ENCODE data around the gene ZFYVE28.

DNA sequence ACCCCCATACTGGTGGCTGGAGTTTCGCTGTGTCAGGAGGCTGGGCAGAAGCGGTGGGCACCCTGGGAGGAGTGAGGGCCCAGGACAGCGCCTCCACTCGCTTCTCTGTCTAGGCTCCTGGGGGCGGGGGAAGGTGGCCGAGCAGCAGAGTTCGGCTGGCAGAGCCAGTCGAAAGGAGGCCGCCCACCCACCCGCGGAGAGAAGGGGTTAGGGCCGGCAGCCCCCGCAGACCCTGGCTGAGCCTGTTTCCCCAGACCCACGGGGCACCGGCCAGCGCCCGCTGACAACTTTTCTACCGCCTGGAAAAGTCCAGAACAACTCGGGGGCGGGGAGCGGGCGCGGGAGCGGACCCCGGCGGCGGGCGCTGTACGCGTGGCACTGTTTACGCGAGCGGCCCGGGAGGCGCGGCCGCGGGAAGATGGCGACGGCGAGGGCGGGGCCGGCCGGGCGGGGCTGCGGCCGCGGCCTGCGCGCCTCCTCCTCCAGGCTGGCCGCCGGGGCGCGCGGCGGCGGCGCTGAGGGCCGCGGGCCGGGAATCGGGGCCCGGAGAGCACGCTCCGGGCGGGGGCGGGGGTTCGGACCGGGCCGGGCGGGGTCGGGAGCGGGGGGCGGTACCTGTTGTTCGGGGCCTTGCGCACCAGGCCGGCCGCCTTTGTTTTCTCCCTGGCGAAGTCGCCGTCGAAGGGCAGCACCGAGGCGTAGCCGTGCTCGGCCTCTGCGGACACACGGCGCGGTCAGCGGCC is 157.2 kb downstream of the ZFYVE28 start:
- TF ChIP-seq, protein P1, sequence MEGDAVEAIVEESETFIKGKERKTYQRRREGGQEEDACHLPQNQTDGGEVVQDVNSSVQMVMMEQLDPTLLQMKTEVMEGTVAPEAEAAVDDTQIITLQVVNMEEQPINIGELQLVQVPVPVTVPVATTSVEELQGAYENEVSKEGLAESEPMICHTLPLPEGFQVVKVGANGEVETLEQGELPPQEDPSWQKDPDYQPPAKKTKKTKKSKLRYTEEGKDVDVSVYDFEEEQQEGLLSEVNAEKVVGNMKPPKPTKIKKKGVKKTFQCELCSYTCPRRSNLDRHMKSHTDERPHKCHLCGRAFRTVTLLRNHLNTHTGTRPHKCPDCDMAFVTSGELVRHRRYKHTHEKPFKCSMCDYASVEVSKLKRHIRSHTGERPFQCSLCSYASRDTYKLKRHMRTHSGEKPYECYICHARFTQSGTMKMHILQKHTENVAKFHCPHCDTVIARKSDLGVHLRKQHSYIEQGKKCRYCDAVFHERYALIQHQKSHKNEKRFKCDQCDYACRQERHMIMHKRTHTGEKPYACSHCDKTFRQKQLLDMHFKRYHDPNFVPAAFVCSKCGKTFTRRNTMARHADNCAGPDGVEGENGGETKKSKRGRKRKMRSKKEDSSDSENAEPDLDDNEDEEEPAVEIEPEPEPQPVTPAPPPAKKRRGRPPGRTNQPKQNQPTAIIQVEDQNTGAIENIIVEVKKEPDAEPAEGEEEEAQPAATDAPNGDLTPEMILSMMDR (IDR thresholded peaks at IDR 0.05): no peak
- TF ChIP-seq POLR2A (IDR thresholded peaks at IDR 0.05): no peak

Measured in Peyer's patch (tissue), 4 donors.